ENCODE data around the gene HOXC5.

Gene HOXC5

DNA sequence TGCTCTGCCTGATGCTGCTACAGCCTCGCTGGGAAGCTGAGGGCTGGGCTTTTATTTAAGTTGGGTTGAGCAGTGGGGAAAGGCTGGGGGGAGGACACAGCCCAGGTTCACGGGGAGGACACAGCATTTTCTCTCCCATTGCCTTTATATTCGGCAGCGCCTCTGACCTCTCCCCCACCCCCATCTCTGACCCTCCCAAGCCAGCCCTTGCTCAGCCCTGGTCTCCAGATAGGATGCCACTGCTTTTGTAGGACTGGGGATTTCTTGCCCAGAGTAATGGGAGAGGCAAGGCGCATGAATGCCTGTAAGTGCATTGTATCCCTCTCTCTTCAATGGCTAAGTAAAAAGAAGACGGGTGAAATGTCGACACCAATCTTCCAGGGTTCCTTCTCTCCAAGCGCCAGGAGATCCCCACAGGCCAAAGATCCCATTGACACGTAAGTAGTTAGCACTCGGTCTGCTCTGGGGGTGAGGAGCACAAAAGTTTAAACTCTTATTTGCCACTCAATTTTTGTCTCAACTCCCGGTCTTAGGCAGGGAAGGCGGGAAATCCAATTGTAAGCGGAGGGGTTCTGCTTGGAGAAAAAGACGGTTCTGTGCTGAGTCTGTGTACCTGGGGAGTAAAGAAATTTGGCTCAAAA, 25.4 kb downstream of the HOXC5 start:
- Histone ChIP-seq H3K9ac (ENCODE audit: low read depth, low read length) (no peak overlapping the region), H3K4me3 (ENCODE audit: low read length) (no peak overlapping the region), H3K9me3 (ENCODE audit: insufficient read depth, low read depth, low read length) (peaks cover 4% of the 10 kb centered on the region; the same call in 1 of the 2 replicates), H3K4me1 (ENCODE audit: insufficient read depth, low read length) (no peaks in the 10 kb centered on the region; the same call in 1 of the 2 replicates), H3K27ac (ENCODE audit: low read length) (no peak overlapping the region), H3K36me3 (ENCODE audit: insufficient read depth, low read depth, low read length) (no peaks in the 10 kb centered on the region), H3K27me3 (ENCODE audit: insufficient read depth, low read length) (peaks cover 100% of the 10 kb centered on the region)

DNA sequence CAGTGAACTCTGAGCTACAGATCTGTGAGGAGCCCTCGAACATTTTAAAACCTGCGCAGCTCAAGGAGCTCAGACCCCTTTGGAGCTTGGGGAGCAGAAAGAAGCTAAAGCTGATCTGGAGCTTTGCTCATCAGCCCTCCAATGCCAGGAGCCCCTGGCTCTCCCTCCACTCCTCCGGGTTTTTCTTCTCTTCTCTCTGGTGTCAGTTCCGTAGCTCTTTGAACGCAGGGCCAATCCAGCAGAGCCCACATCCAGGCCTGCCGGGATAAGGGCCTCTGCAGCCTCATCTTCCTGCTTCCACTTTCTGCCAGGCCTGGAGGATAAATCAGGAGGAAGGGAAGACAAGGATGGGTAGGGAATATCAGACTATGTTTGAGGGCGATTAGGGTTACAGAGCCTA, 26.8 kb downstream of the HOXC5 start:
- H3K36me3 ChIP-seq (ENCODE audit: insufficient read depth, low read depth, low read length), result no peaks in the 10 kb centered on the region
- H3K27ac ChIP-seq (ENCODE audit: low read length), result no peak overlapping the region
- peaks cover 4% of the 10 kb centered on the region; the same call in 1 of the 2 replicates for H3K9me3 ChIP-seq (ENCODE audit: insufficient read depth, low read depth, low read length)
- peaks cover 100% of the 10 kb centered on the region for H3K27me3 ChIP-seq (ENCODE audit: insufficient read depth, low read length)
- no peak overlapping the region for H3K4me3 ChIP-seq (ENCODE audit: low read length)
- no peaks in the 10 kb centered on the region; the same call in 1 of the 2 replicates for H3K4me1 ChIP-seq (ENCODE audit: insufficient read depth, low read length)
- no peak overlapping the region for H3K9ac ChIP-seq (ENCODE audit: low read depth, low read length)

DNA sequence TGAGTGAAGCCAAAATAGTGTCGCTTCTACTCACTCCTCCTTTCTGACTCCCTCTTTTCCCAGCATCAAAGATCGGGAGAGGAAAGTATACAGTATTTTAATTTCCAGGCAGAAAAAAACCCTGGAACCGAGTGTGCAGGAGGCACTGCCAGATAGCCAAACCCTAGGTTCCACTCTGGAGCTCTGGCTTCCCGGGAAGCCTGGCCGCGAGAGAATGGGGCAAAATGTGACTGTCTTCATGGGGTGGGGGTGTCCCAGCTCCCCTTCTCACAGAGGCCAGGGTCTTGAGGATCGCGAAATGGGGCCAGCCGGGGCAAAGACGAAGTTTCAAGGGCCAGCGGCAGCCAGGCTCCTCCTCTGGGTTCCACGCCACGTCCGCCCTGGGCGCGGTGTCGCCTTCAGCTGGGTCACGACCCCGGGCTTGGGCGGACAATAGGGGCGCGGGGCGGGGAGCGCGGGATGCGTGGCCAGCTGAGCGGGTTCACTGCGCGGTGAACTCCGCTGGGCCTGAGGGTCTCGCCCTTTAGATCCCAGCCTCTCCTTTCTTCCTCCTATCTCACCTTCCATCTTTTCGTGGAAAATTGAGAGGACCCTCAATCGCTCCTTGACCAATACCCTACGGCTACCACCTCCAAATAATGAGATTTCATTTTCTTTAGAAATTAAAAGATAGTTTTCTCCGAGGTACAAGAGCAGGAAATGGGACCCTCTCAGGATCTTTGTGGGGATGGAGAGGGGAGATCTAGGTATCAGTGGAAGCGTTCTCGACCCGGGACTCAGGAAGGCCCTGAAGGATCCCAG, 27.5 kb downstream of the HOXC5 start:
- peaks cover 100% of the 10 kb centered on the region for H3K27me3 ChIP-seq (ENCODE audit: insufficient read depth, low read length)

DNA sequence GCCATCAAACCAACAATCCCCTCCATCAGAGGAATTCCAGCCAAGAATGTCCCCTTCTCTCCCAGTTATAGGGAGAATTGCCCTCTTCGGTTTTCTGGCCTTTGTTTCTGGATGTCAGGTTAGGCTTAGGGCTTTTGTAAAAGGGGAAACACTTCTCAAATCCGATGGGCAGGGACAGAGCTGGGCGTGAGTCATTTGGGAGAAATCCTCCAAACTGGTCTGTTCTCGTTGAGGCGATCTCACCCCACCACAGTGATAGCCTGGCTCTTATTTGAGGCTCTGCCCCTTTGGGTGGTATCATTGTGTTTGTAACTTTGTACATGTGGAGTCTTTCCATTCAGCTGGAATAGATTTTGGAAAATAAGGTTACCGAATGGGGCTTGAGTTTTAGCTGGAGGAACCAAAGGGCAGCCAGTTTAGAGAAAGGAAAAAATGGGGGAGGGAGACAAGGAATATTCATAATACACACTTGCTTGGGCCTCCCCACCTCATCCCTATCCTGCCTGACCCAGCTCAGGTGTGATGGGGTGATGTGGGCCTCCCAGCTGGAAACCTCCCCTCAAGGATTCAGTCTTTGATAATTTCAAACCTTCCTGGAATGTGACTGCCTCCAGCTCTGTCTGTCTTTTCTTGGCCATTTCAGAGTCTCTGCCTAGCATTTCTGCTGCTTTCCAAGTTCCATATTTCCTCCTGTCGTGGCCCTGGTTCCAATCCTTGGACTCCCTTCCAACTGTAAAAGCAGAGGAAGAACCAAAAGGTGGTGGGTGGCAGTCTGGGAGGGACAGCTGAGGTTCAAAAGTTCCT, 28.3 kb downstream of the HOXC5 start:
- H3K9me3 ChIP-seq (ENCODE audit: insufficient read depth, low read depth, low read length), result peaks cover 4% of the 10 kb centered on the region; the same call in 1 of the 2 replicates
- H3K27ac ChIP-seq (ENCODE audit: low read length), result no peak overlapping the region
- H3K9ac ChIP-seq (ENCODE audit: low read depth, low read length), result no peak overlapping the region
- H3K36me3 ChIP-seq (ENCODE audit: insufficient read depth, low read depth, low read length), result no peaks in the 10 kb centered on the region
- H3K4me3 ChIP-seq (ENCODE audit: low read length), result no peak overlapping the region
- peaks cover 100% of the 10 kb centered on the region for H3K27me3 ChIP-seq (ENCODE audit: insufficient read depth, low read length)
- no peaks in the 10 kb centered on the region; the same call in 1 of the 2 replicates for H3K4me1 ChIP-seq (ENCODE audit: insufficient read depth, low read length)

More for the DNA sequence above, 27.5 kb downstream of the HOXC5 start:
- Histone ChIP-seq H3K4me3 (ENCODE audit: low read length) (no peak overlapping the region), H3K36me3 (ENCODE audit: insufficient read depth, low read depth, low read length) (no peaks in the 10 kb centered on the region), H3K9ac (ENCODE audit: low read depth, low read length) (no peak overlapping the region), H3K27ac (ENCODE audit: low read length) (no peak overlapping the region), H3K4me1 (ENCODE audit: insufficient read depth, low read length) (no peaks in the 10 kb centered on the region; the same call in 1 of the 2 replicates), H3K9me3 (ENCODE audit: insufficient read depth, low read depth, low read length) (peaks cover 4% of the 10 kb centered on the region; the same call in 1 of the 2 replicates)

- H3K9ac ChIP-seq (ENCODE audit: low read depth, low read length), result no peak overlapping the region
- no peaks in the 10 kb centered on the region; the same call in 1 of the 2 replicates for H3K4me1 ChIP-seq (ENCODE audit: insufficient read depth, low read length)
- no peak overlapping the region for H3K27ac ChIP-seq (ENCODE audit: low read length)
- H3K27me3 ChIP-seq (ENCODE audit: insufficient read depth, low read length), result peaks cover 94% of the 10 kb centered on the region
- no peaks in the 10 kb centered on the region for H3K9me3 ChIP-seq (ENCODE audit: insufficient read depth, low read depth, low read length)
- no peak overlapping the region for H3K4me3 ChIP-seq (ENCODE audit: low read length)
- H3K36me3 ChIP-seq (ENCODE audit: insufficient read depth, low read depth, low read length), result no peaks in the 10 kb centered on the region
Observed at GRCh38 chr12:54065677-54066076, 32.8 kb downstream of the HOXC5 start.

DNA sequence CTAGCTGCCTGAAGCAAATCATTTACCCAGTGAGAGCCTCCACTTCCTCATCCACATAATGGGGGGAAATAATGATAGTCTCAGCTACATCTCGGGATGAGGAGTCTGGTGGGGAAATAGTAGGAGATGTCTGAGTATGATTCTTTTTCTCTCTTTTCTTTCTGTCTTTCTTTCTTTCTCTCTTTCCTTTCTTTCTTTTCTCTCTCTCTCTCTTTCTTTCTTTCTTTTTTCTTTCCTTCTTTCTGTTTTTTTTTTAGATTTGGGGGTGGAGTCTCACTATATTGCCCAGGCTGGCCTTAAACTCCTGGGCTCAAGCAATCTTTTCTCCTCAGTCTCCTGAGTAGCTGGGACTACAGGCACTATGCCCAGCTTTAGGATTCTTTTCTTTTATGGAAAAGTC, 33.6 kb downstream of the HOXC5 start:
- H3K27me3 ChIP-seq (ENCODE audit: insufficient read depth, low read length), result peaks cover 94% of the 10 kb centered on the region
- no peaks in the 10 kb centered on the region for H3K36me3 ChIP-seq (ENCODE audit: insufficient read depth, low read depth, low read length)
- no peak overlapping the region for H3K9ac ChIP-seq (ENCODE audit: low read depth, low read length)
- no peaks in the 10 kb centered on the region for H3K9me3 ChIP-seq (ENCODE audit: insufficient read depth, low read depth, low read length)
- H3K4me1 ChIP-seq (ENCODE audit: insufficient read depth, low read length), result no peaks in the 10 kb centered on the region; the same call in 1 of the 2 replicates
- H3K4me3 ChIP-seq (ENCODE audit: low read length), result no peak overlapping the region
- no peak overlapping the region for H3K27ac ChIP-seq (ENCODE audit: low read length)

DNA sequence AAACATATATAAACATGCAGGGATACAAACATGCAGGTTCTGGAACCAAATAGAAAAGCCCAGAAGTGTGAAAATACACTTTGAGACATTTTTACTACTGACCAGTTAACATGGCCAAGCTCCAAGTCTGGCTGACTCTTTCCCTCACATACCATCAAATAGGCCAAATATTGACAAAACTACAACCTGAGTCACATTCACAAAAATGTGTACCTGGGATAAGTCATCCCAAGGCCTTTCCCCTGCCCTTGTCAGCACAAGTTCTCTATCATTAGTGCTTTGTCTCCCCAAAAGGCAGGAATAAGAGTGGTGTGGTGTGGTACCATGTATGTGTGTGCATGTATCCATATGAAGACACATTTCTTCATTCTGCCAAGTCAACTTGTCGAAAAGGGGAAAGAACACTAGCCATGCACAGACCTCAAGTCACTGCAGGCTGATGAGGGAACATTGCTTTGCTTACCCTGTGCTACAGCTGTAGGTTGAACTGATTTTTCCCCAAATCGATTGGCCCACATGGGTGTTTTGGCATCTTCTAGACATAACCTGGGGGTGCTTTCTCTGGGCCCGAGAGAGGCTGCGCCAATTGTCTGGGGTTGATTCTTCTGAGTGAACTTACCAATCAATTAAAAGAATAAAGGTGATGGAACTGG, 35.7 kb downstream of the HOXC5 start:
- no peaks in the 10 kb centered on the region for H3K4me1 ChIP-seq (ENCODE audit: insufficient read depth, low read length)
- H3K27me3 ChIP-seq (ENCODE audit: insufficient read depth, low read length), result peaks cover 94% of the 10 kb centered on the region
- H3K9me3 ChIP-seq (ENCODE audit: insufficient read depth, low read depth, low read length), result no peaks in the 10 kb centered on the region
- no peak overlapping the region for H3K9ac ChIP-seq (ENCODE audit: low read depth, low read length)
- no peak overlapping the region for H3K4me3 ChIP-seq (ENCODE audit: low read length)
- H3K36me3 ChIP-seq (ENCODE audit: insufficient read depth, low read depth, low read length), result no peaks in the 10 kb centered on the region
- no peak overlapping the region for H3K27ac ChIP-seq (ENCODE audit: low read length)

DNA sequence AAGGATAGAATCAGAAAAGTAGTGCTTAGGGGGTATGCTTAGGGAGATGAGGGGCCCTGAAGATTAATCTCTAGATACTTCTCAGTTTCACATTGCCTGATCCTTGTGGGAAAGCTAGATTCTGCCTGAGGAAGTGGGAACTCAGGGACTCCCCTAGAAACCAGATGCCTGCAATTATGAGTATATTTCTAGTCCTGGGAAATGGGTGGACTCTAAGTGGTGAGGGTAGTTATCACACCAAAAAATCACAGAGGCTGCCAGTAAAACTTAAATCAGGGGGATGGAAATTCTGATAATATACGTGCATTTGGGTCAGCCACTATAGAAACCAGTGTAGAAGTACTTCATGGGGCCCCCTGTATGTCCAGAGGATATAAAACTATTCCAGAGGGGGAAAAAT, 39.1 kb downstream of the HOXC5 start:
- H3K27me3 ChIP-seq (ENCODE audit: insufficient read depth, low read length), result peaks cover 93% of the 10 kb centered on the region
- H3K9ac ChIP-seq (ENCODE audit: low read depth, low read length), result no peak overlapping the region
- H3K27ac ChIP-seq (ENCODE audit: low read length), result no peak overlapping the region
- no peak overlapping the region for H3K4me3 ChIP-seq (ENCODE audit: low read length)
- H3K4me1 ChIP-seq (ENCODE audit: insufficient read depth, low read length), result peaks cover 14% of the 10 kb centered on the region
- no peaks in the 10 kb centered on the region for H3K9me3 ChIP-seq (ENCODE audit: insufficient read depth, low read depth, low read length)
- H3K36me3 ChIP-seq (ENCODE audit: insufficient read depth, low read depth, low read length), result no peaks in the 10 kb centered on the region

GRCh38 chr12:54074308-54074707, 41.5 kb downstream of the HOXC5 start:
- H3K9me3 ChIP-seq (ENCODE audit: insufficient read depth, low read depth, low read length), result no peaks in the 10 kb centered on the region
- no peaks in the 10 kb centered on the region for H3K36me3 ChIP-seq (ENCODE audit: insufficient read depth, low read depth, low read length)
- H3K27ac ChIP-seq (ENCODE audit: low read length), result no peak overlapping the region
- no peak overlapping the region for H3K9ac ChIP-seq (ENCODE audit: low read depth, low read length)
- H3K4me3 ChIP-seq (ENCODE audit: low read length), result no peak overlapping the region
- H3K4me1 ChIP-seq (ENCODE audit: insufficient read depth, low read length), result peaks cover 14% of the 10 kb centered on the region
- H3K27me3 ChIP-seq (ENCODE audit: insufficient read depth, low read length), result peaks cover 98% of the 10 kb centered on the region

DNA sequence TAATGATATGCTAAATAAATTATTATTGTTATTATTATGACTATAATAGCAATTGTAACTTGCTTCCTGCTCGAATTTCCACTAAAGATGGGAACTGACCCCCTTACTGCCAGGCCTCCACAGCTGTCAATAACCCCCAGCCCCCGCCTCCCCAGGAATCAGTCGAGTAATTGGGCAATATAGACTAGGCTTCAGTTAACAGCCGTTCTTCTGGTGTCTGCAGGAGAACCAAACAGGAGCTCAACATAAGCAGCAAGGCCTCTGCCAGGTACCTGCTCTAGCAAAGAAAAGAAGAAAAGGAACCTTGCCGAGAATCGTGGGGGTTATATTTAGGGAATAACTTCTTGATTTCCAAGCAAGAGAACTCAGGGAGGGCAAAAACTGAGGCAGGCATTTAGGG, 42.6 kb downstream of the HOXC5 start:
- peaks cover 14% of the 10 kb centered on the region for H3K4me1 ChIP-seq (ENCODE audit: insufficient read depth, low read length)
- H3K4me3 ChIP-seq (ENCODE audit: low read length), result peak overlapping the region; percentile 45; the same call in 1 of the 2 replicates
- no peaks in the 10 kb centered on the region for H3K9me3 ChIP-seq (ENCODE audit: insufficient read depth, low read depth, low read length)
- H3K27me3 ChIP-seq (ENCODE audit: insufficient read depth, low read length), result peaks cover 98% of the 10 kb centered on the region
- H3K27ac ChIP-seq (ENCODE audit: low read length), result no peak overlapping the region
- no peaks in the 10 kb centered on the region for H3K36me3 ChIP-seq (ENCODE audit: insufficient read depth, low read depth, low read length)
- no peak overlapping the region; the same call in 1 of the 2 replicates for H3K9ac ChIP-seq (ENCODE audit: low read depth, low read length)

- H3K27ac ChIP-seq (ENCODE audit: low read length), result no peak overlapping the region
Observed at GRCh38 chr12:54075974-54076373, 43.1 kb downstream of the HOXC5 start.

More at GRCh38 chr12:54075974-54076373, 43.1 kb downstream of the HOXC5 start:
- Histone ChIP-seq H3K36me3 (ENCODE audit: insufficient read depth, low read depth, low read length) (no peaks in the 10 kb centered on the region), H3K9ac (ENCODE audit: low read depth, low read length) (no peak overlapping the region), H3K4me1 (ENCODE audit: insufficient read depth, low read length) (peaks cover 14% of the 10 kb centered on the region), H3K4me3 (ENCODE audit: low read length) (peak overlapping the region; percentile 45; the same call in 1 of the 2 replicates), H3K27me3 (ENCODE audit: insufficient read depth, low read length) (peaks cover 98% of the 10 kb centered on the region), H3K9me3 (ENCODE audit: insufficient read depth, low read depth, low read length) (no peaks in the 10 kb centered on the region)
